HepG2 (cell line): ENCODE measurements around the gene CAMTA2. TPM values are rescaled to one million over a fixed set of nuclear protein-coding genes. Genes with fewer than 3 reads are reported as not detected.

Source experiments
- ELK4 ChIP-seq: sonication (generic); formaldehyde crosslinking; IDR thresholded peaks from 2 replicates; pipeline ENCODE4 v1.9.0; 2021; ENCODE audit warnings: missing genetic modification reagents, borderline replicate concordance
- FOXC1 ChIP-seq: sonication (generic); formaldehyde crosslinking; IDR thresholded peaks from 2 replicates; pipeline ENCODE4 v1.8.0; 2022; ENCODE audit warnings: mild to moderate bottlenecking, missing genetic modification reagents, borderline replicate concordance
- FUBP1 ChIP-seq: sonication (generic); formaldehyde crosslinking; IDR thresholded peaks from 2 replicates; pipeline ENCODE4 v1.5.1; 2020; ENCODE audit warnings: missing genetic modification reagents, mild to moderate bottlenecking, borderline replicate concordance
- KDM1A ChIP-seq: IDR thresholded peaks from 2 replicates; pipeline ENCODE4 v1.6.1; 2016; ENCODE audit warnings: missing compliant biosample characterization
- MATR3 ChIP-seq: sonication (generic); formaldehyde crosslinking; IDR thresholded peaks from 2 replicates; pipeline ENCODE4 v1.4.0; 2020; ENCODE audit warnings: missing genetic modification reagents
- MED1 ChIP-seq: sonication (generic); formaldehyde crosslinking; IDR thresholded peaks from 2 replicates; pipeline ENCODE4 v1.4.0; 2020; ENCODE audit warnings: missing genetic modification reagents
- NFE2L1 ChIP-seq: sonication (generic); formaldehyde crosslinking; IDR thresholded peaks from 2 replicates; pipeline ENCODE4 v1.4.0; 2020; ENCODE audit warnings: missing genetic modification reagents, mild to moderate bottlenecking, borderline replicate concordance
- NFE2L2 ChIP-seq: fragments of 150-350 bp; IDR thresholded peaks from 2 replicates; pipeline ENCODE4 v1.6.1; 2014; ENCODE audit warnings: low read length
- NR0B2 ChIP-seq: sonication (generic); formaldehyde crosslinking; IDR thresholded peaks from 2 replicates; pipeline ENCODE4 v1.4.0; 2020; ENCODE audit warnings: mild to moderate bottlenecking, missing genetic modification reagents
- PCBP2 ChIP-seq: fragments of 200-400 bp; formaldehyde crosslinking; optimal IDR thresholded peaks from 2 replicates; pipeline ENCODE3; 2018; ENCODE audit warnings: low read length, low read depth; ENCODE audit not compliant: poor library complexity, severe bottlenecking
- RNF2 ChIP-seq: fragments of 450-650 bp; conservative IDR thresholded peaks from 2 replicates; pipeline ENCODE4 v1.6.1; 2016; ENCODE audit warnings: low read depth
- TMF1 ChIP-seq: sonication (generic); formaldehyde crosslinking; IDR thresholded peaks from 2 replicates; pipeline ENCODE4 v1.8.1; 2022; ENCODE audit warnings: low read depth, missing genetic modification reagents
- ZBTB10 ChIP-seq: sonication (generic); formaldehyde crosslinking; IDR thresholded peaks from 2 replicates; pipeline ENCODE4 v1.4.0; 2020; ENCODE audit warnings: missing genetic modification reagents, borderline replicate concordance
- ZBTB43 ChIP-seq: sonication (generic); formaldehyde crosslinking; conservative IDR thresholded peaks from 2 replicates; pipeline ENCODE4 v1.4.0; 2020; ENCODE audit warnings: missing genetic modification reagents
- ZFP41 ChIP-seq: sonication (generic); formaldehyde crosslinking; IDR thresholded peaks from 2 replicates; pipeline ENCODE4 v1.4.0; 2020; ENCODE audit warnings: mild to moderate bottlenecking, missing genetic modification reagents, borderline replicate concordance
- ZNF160 ChIP-seq: sonication (generic); formaldehyde crosslinking; IDR thresholded peaks from 2 replicates; pipeline ENCODE4 v1.8.0; 2022; ENCODE audit warnings: mild to moderate bottlenecking, inconsistent platforms, missing genetic modification reagents
- ZNF33B ChIP-seq: sonication (generic); formaldehyde crosslinking; IDR thresholded peaks from 2 replicates; pipeline ENCODE4 v1.5.1; 2020; ENCODE audit warnings: mild to moderate bottlenecking, missing genetic modification reagents
- ZNF510 ChIP-seq: sonication (generic); formaldehyde crosslinking; IDR thresholded peaks from 2 replicates; pipeline ENCODE4 v1.4.0; 2020; ENCODE audit warnings: low read depth, mild to moderate bottlenecking, missing genetic modification reagents
- ZNF777 ChIP-seq: sonication (generic); formaldehyde crosslinking; IDR thresholded peaks from 2 replicates; pipeline ENCODE4 v1.4.0; 2020; ENCODE audit warnings: missing genetic modification reagents
- polyA plus RNA-seq, 8 experiments: library from polyadenylated mRNA; depleted of rRNA in 3 of 8; stranded (reverse) in 7 of 8; unstranded in 1 of 8; fragments of >200 nt; fragmentation: Illumina TruSeq in 4 of 8; extraction: Trizol in 4 of 8; gene quantifications; 2 replicates each; pipeline versions ENCODE4 v1.2.1 to v1.2.3, GENCODE V29; 2011 to 2016; ENCODE audit warnings: low read depth in 4 of 8, missing spikeins in 1 of 8, mixed read lengths in 1 of 8; ENCODE audit not compliant: insufficient read depth in 1 of 8
- total RNA-seq, 5 experiments: library from RNA; depleted of rRNA; stranded (reverse); fragments of >200 nt; fragmentation: Illumina TruSeq; extraction: Trizol; gene quantifications; 2 replicates each; pipeline ENCODE4 v1.2.3, GENCODE V29; 2016; ENCODE audit warnings: low read depth in 1 of 5

CAMTA2 gene
- total and polyA plus RNA-seq, 2 of the 13 experiments (the other 11 are each of a cell fraction or from before 2014, with no cell fraction given): 4.1 to 7.1 TPM

- TF ChIP-seq ZBTB43: no peak
- TF ChIP-seq ELK4 (CRISPR knock-in tag): peak; percentile 25; the same call in 1 of the 2 replicates
- TF ChIP-seq RNF2: 0 out of 2 replicates have a peak, but pooled peaks have one; percentile 11
- TF ChIP-seq ZNF33B: no peak; the same call in none of the 2 replicates
- no peak for TF ChIP-seq MATR3 (CRISPR knock-in tag)
- TF ChIP-seq NR0B2 (CRISPR knock-in tag): no peak
- TF ChIP-seq ZBTB10 (CRISPR knock-in tag): no peak
- TF ChIP-seq KDM1A (CRISPR knock-in tag): no peak
- TF ChIP-seq ZFP41 (CRISPR knock-in tag): no peak; the same call in none of the 2 replicates
- peak; percentile 25; the same call in 1 of the 2 replicates for TF ChIP-seq MED1 (CRISPR knock-in tag)
- TF ChIP-seq FUBP1 (CRISPR knock-in tag): no peak
- peak; percentile 27; the same call in 1 of the 2 replicates for TF ChIP-seq TMF1 (CRISPR knock-in tag)
- no peak; the same call in none of the 2 replicates for TF ChIP-seq ZNF160 (CRISPR knock-in tag)
- no peak for TF ChIP-seq NFE2L2
- TF ChIP-seq NFE2L1: no peak
- peak; percentile 69 for TF ChIP-seq ZNF777
- no peak for TF ChIP-seq ZNF510 (CRISPR knock-in tag)
- peak; percentile 87; the same call in 1 of the 2 replicates for TF ChIP-seq FOXC1 (CRISPR knock-in tag)
- TF ChIP-seq PCBP2: no peak
Measured at GRCh38 chr17:4967539-4968485, 19.7 kb downstream of the CAMTA2 start, which contains the start of gene SPAG7 (continued).
